Adrenal gland (tissue), 12 donors: ENCODE results near the gene VSTM2B. TPM values are rescaled to one million over a fixed set of nuclear protein-coding genes. Genes with fewer than 3 reads are reported as not detected.

Experiments
- DNase-seq, 7 donors: peaks; one replicate each; pipeline ENCODE4 v3.0.0-alpha.2; 2019 to 2020
- H3K27ac ChIP-seq, 5 donors: fragments of 200-600 bp; sonication (generic) in 4 of 5; 1 replicate in 3 of 5; 2 replicates in 2 of 5; pipeline versions ENCODE4 v1.5.1 to v1.8.0; 2016 to 2020; ENCODE audit warnings: mild to moderate bottlenecking in 1 of 5
- H3K27me3 ChIP-seq: fragments of 200-600 bp; 2 replicates; pipeline ENCODE4 v1.8.0; 2021
- H3K36me3 ChIP-seq, 2 donors: fragments of 200-600 bp; replicated peaks in 1 of 2; 1 replicate in 1 of 2; 2 replicates in 1 of 2; pipeline versions ENCODE4 v1.5.1 to v1.8.0; 2018 to 2022
- H3K4me1 ChIP-seq, 2 donors: fragments of 200-600 bp; replicated peaks in 1 of 2; 1 replicate in 1 of 2; 2 replicates in 1 of 2; pipeline versions ENCODE4 v1.5.1 to v1.8.0; 2018 to 2021
- H3K4me3 ChIP-seq, 4 donors: fragments of 200-600 bp; sonication (generic) in 3 of 4; one replicate each; pipeline ENCODE4 v1.5.1; 2016 to 2018
- H3K9me3 ChIP-seq, 3 donors: fragments of 200-600 bp; sonication (generic) in 1 of 3; replicated peaks in 1 of 3; 1 replicate in 2 of 3; 2 replicates in 1 of 3; pipeline versions ENCODE4 v1.5.1 to v1.8.0; 2016 to 2021
- CTCF ChIP-seq, 6 experiments: fragments of 450-650 bp in 4 of 6; fragments of 200-600 bp in 2 of 6; sonication (generic) in 1 of 6; IDR thresholded peaks; 1 replicate in 5 of 6; 2 replicates in 1 of 6; pipeline versions ENCODE4 v1.5.1 to v1.8.0; 2016 to 2021; ENCODE audit warnings: antibody characterized with exemption in 6 of 6, mild to moderate bottlenecking in 2 of 6, moderate library complexity in 1 of 6
- POLR2A ChIP-seq, 2 donors: fragments of 450-650 bp; IDR thresholded peaks; one replicate each; pipeline ENCODE4 v1.6.1; 2017; ENCODE audit warnings: antibody characterized with exemption in 2 of 2, mild to moderate bottlenecking in 2 of 2, moderate library complexity in 1 of 2
- WGBS, 4 donors: extraction: QIAGEN DNeasy Blood & Tissue Kit in 2 of 4; methylation state at CpG; one replicate each; pipeline versions ENCODE4 v1.1.5 to v1.1.7; 2013 to 2017; 5-methylcytosine and 5-hydroxymethylcytosine counted together
- intact Hi-C, 2 donors: fragments of 100-400 bp; cut with DNase I; formaldehyde crosslinking; loops; one replicate each; pipeline versions ENCODE4 v1.14.1 to v1.15.0; 2022 to 2023
- polyA plus RNA-seq, 3 donors: library from polyadenylated mRNA; stranded (reverse); fragments of 200-250 nt in 2 of 3; fragments of 350-450 nt in 1 of 3; fragmentation: Illumina TruSeq in 1 of 3; extraction: RNeasy Lipid Tissue Mini Kit (QIAGEN cat#74804) in 1 of 3; gene quantifications; one replicate each; pipeline ENCODE4 v1.2.3, GENCODE V29; 2013 to 2014
- total RNA-seq, 9 donors: library from RNA; depleted of rRNA in 4 of 9; stranded (reverse); fragments of >200 nt in 4 of 9; fragments of 120-200 nt in 1 of 9; fragmentation: NEBNext Ultra II Directional in 1 of 9; extraction: Animal tissue kit (Norgen Biotek cat#: 25700) in 1 of 9; gene quantifications; one replicate each; pipeline versions ENCODE4 v1.1.0 to v1.2.4, GENCODE V29; 2013 to 2023
- donor health status: healthy with polysubstance abuse.
- donor health status: Bipolar disorder and iron deficiency.
- donor health status: DM: yes; HTN: yes; CAD: no.
- donor health status: DM: no; HTN: no; CAD: no.
- donor health status: DM: no; HTN: no; CAD: no.
- donor health status: DM: yes; HTN: yes; CAD: no.

VSTM2B gene
- total and polyA plus RNA-seq, 12 donors: 0.09 to 1.3 (median 0.64) TPM; not detected in 8

DNA sequence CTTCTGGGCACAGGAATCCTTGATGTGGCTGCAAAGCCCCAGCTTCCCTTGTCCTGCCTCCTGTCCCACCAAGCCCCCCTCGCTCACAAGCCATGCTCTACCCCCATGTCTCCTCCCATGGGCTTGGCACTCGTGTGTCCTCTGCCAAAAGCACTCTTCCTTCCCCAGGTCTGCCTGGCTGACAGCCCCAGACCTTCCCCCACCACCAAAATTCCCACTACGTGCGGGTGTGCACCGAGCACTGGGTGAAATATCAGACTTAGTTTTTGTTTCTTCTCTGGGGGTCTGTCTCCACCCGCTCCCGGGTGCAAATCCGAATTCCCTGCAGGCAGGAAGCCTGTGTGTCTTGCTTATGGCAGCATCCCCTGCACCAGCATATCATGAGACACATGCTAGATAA, 5.9 kb upstream of the VSTM2B start:
- Histone ChIP-seq H3K4me3 (no peak overlapping the region), H3K4me1 (no peaks in the 10 kb centered on the region), H3K27me3 (peaks cover 24% of the 10 kb centered on the region), H3K9me3 (no peaks in the 10 kb centered on the region), H3K27ac (no peak overlapping the region), H3K36me3 (no peaks in the 10 kb centered on the region)
- TF ChIP-seq CTCF (IDR thresholded peaks at IDR 0.05) (no peak), POLR2A (IDR thresholded peaks at IDR 0.05) (no peak)
- intact Hi-C loops: no loop called here
- no peak for DNase-seq
- 60 to 80% (median 67%) methylated on average over 7 to 8 of the region's 8 CpGs for WGBS, 4 donors

- peaks cover 28% of the 10 kb centered on the region for H3K27me3 ChIP-seq
- H3K36me3 ChIP-seq: no peaks in the 10 kb centered on the region
- H3K27ac ChIP-seq: no peak overlapping the region
- intact Hi-C loops: no loop called here
- H3K4me3 ChIP-seq: no peak overlapping the region
- no peaks in the 10 kb centered on the region for H3K9me3 ChIP-seq
- WGBS, 4 donors: 51 to 57% (median 53%) methylated on average over 3 to 7 of the region's 7 CpGs
- no peak for TF ChIP-seq CTCF (IDR thresholded peaks at IDR 0.05)
- no peak for TF ChIP-seq POLR2A (IDR thresholded peaks at IDR 0.05)
- no peak for DNase-seq
- H3K4me1 ChIP-seq: no peaks in the 10 kb centered on the region
These were observed 5.4 kb upstream of the VSTM2B start for GRCh38 chr19:29520390-29520789.

- H3K27ac ChIP-seq: no peak overlapping the region
- WGBS, 4 donors: 59 to 71% (median 62%) methylated on average over 9 of the region's 9 CpGs
- no peak overlapping the region for H3K4me3 ChIP-seq
- no peaks in the 10 kb centered on the region for H3K4me1 ChIP-seq
- TF ChIP-seq POLR2A (IDR thresholded peaks at IDR 0.05) (no peak), CTCF (IDR thresholded peaks at IDR 0.05) (no peak)
- intact Hi-C loops: no loop called here
- H3K9me3 ChIP-seq: no peaks in the 10 kb centered on the region
- peaks cover 39% of the 10 kb centered on the region for H3K27me3 ChIP-seq
- DNase-seq: no peak
- H3K36me3 ChIP-seq: no peaks in the 10 kb centered on the region
These were observed 4.3 kb upstream of the VSTM2B start for GRCh38 chr19:29521291-29522075.

- intact Hi-C loops: no loop called here
- no peak for DNase-seq
- H3K27me3 ChIP-seq: peaks cover 60% of the 10 kb centered on the region
- no peak overlapping the region for H3K27ac ChIP-seq
- H3K4me3 ChIP-seq: no peak overlapping the region
- 71 to 88% (median 84%) methylated on average over 2 of the region's 2 CpGs for WGBS, 4 donors
- no peaks in the 10 kb centered on the region for H3K9me3 ChIP-seq
- no peaks in the 10 kb centered on the region for H3K36me3 ChIP-seq
- no peak for TF ChIP-seq CTCF (IDR thresholded peaks at IDR 0.05)
- no peak for TF ChIP-seq POLR2A (IDR thresholded peaks at IDR 0.05)
- peaks cover 0 to 7% of the 10 kb centered on the region in 2 donors for H3K4me1 ChIP-seq
These were observed 2.2 kb upstream of the VSTM2B start for GRCh38 chr19:29523568-29523967.
